SU-DHL-6 (cell line): ENCODE data around the gene INAFM2.

ENCODE experiments used
- H2AFZ ChIP-seq: fragments of 200-600 bp; sonication (generic); 2 replicates; pipeline ENCODE4 v1.6.1; 2014; ENCODE audit warnings: low read depth, mild to moderate bottlenecking, moderate library complexity, mixed read lengths, antibody characterized with exemption, low read length; ENCODE audit not compliant: severe bottlenecking
- H3F3A ChIP-seq: fragments of 200-600 bp; shearing (Covaris generic); 2 replicates; pipeline ENCODE4 v1.6.0; 2016; ENCODE audit warnings: antibody characterized with exemption, mild to moderate bottlenecking; ENCODE audit not compliant: insufficient read depth
- H3K27ac ChIP-seq: fragments of 200-600 bp; sonication (generic); 2 replicates; pipeline ENCODE4 v1.5.1; 2016; ENCODE audit warnings: low read depth, mild to moderate bottlenecking, low read length, moderate library complexity, mixed read lengths
- H3K27me3 ChIP-seq: fragments of 200-600 bp; sonication (generic), shearing (Covaris generic); 2 replicates; pipeline ENCODE4 v1.6.0; 2014; ENCODE audit warnings: mild to moderate bottlenecking, low read length
- H3K36me3 ChIP-seq: fragments of 200-600 bp; sonication (generic); 2 replicates; pipeline ENCODE4 v1.6.1; 2014; ENCODE audit warnings: mild to moderate bottlenecking, low read length, mixed read lengths
- H3K4me2 ChIP-seq: fragments of 300-600, 200-600 bp; shearing (Covaris generic), sonication (generic); 2 replicates; pipeline ENCODE4 v1.6.0; 2014; ENCODE audit warnings: low read length, low read depth, mild to moderate bottlenecking; ENCODE audit not compliant: poor library complexity, severe bottlenecking
- H3K4me3 ChIP-seq: fragments of 200-600 bp; sonication (generic); 2 replicates; pipeline ENCODE4 v1.5.1; 2014; ENCODE audit warnings: antibody characterized with exemption, low read length, mild to moderate bottlenecking, mixed read lengths; ENCODE audit not compliant: insufficient read depth, poor library complexity, severe bottlenecking
- H3K79me2 ChIP-seq: fragments of 200-600 bp; sonication (generic); 2 replicates; pipeline ENCODE4 v1.6.1; 2014; ENCODE audit warnings: mild to moderate bottlenecking, low read length, moderate library complexity; ENCODE audit not compliant: insufficient read depth
- H3K9ac ChIP-seq: fragments of 200-600 bp; sonication (generic); 2 replicates; pipeline ENCODE4 v1.7.0; 2014; ENCODE audit warnings: mild to moderate bottlenecking, low read length
- H3K9me2 ChIP-seq: fragments of 200-600 bp; sonication (generic); replicated peaks from 2 replicates; pipeline ENCODE4 v1.6.1; 2014; ENCODE audit warnings: low read length; ENCODE audit not compliant: insufficient read depth
- H3K9me3 ChIP-seq: fragments of 200-600 bp; sonication (generic); 2 replicates; pipeline ENCODE4 v1.6.1; 2014; ENCODE audit warnings: low read length, mixed read lengths; ENCODE audit not compliant: insufficient read depth
- H4K20me1 ChIP-seq: fragments of 200-600 bp; sonication (generic); 2 replicates; pipeline ENCODE4 v1.6.1; 2014; ENCODE audit warnings: low read depth, mild to moderate bottlenecking, antibody characterized with exemption, low read length, moderate library complexity, mixed read lengths
- EZH2phosphoT487 ChIP-seq: fragments of 200-600 bp; sonication (generic), shearing (Covaris generic); conservative IDR thresholded peaks from 2 replicates; pipeline ENCODE4 v1.6.1; 2018; ENCODE audit warnings: mild to moderate bottlenecking, antibody characterized with exemption, low read length, moderate library complexity, mixed read lengths
- TF ChIP-seq, protein P1 (sequence below): fragments of 200-600 bp; sonication (generic); IDR thresholded peaks from one replicate; pipeline ENCODE4 v1.5.1; 2017; ENCODE audit warnings: antibody characterized with exemption, mild to moderate bottlenecking, low read length, moderate library complexity; ENCODE audit not compliant: insufficient read depth, poor library complexity, severe bottlenecking

Gene INAFM2

DNA sequence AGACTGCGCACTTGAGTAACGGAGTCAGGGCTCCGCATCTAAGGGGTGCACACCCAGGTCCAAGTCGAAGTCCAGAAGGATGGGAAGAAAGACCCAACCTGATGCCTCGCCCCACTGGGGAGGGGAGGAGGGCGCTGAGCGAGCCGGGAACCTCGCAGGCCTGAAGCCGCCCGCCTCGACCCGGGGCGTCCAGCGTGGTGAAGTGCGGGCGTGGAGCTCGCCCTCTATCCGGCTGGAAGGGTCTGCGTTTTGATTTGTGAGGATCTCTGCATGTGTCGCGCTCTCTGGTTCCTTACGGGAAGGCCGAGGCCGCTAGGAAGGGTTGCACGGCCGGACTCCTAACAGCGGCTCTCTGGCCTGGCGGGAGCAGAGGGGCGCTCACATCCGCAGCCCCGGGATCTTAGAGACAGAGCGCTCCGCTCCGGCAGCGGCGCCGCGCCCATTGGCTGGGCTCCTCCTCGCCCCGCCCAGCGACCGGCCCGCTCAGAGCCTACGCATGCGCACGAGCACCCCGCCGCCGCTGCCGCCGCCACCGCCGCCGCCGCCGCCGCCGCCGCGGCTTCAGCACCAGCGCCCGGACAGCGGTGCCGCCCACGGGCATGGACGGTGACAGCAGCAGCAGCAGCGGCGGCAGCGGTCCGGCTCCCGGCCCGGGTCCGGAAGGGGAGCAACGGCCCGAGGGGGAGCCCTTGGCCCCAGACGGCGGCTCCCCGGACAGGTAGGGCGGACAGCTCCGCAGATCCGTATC lies 34.4 kb downstream of the INAFM2 start, which contains the start of gene DISP2:
TSS of gene DISP2 (plus strand) at position 497 of the 748 bp plus-strand sequence. CDS start at position 600, 103 bp downstream.
- Histone ChIP-seq H3F3A (no peaks in the 10 kb centered on the region), H3K4me2 (peak within 1 kb of the TSS; percentile 58), H3K9me3 (no peaks in the 10 kb centered on the region), H3K9me2 (no peaks in the 10 kb centered on the region), H2AFZ (peak within 1 kb of the TSS; percentile 78), H4K20me1 (no peaks in the 10 kb centered on the region), H3K27me3 (no peaks in the 10 kb centered on the region), H3K36me3 (no peaks in the 10 kb centered on the region), H3K79me2 (no peaks in the 10 kb centered on the region), H3K4me3 (peak within 1 kb of the TSS; percentile 78), H3K27ac (no peak within 1 kb of the TSS), H3K9ac (peak within 1 kb of the TSS; percentile 49)
- TF ChIP-seq, protein P1, sequence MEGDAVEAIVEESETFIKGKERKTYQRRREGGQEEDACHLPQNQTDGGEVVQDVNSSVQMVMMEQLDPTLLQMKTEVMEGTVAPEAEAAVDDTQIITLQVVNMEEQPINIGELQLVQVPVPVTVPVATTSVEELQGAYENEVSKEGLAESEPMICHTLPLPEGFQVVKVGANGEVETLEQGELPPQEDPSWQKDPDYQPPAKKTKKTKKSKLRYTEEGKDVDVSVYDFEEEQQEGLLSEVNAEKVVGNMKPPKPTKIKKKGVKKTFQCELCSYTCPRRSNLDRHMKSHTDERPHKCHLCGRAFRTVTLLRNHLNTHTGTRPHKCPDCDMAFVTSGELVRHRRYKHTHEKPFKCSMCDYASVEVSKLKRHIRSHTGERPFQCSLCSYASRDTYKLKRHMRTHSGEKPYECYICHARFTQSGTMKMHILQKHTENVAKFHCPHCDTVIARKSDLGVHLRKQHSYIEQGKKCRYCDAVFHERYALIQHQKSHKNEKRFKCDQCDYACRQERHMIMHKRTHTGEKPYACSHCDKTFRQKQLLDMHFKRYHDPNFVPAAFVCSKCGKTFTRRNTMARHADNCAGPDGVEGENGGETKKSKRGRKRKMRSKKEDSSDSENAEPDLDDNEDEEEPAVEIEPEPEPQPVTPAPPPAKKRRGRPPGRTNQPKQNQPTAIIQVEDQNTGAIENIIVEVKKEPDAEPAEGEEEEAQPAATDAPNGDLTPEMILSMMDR: no peak
- no peak for TF ChIP-seq EZH2phosphoT487

DNA sequence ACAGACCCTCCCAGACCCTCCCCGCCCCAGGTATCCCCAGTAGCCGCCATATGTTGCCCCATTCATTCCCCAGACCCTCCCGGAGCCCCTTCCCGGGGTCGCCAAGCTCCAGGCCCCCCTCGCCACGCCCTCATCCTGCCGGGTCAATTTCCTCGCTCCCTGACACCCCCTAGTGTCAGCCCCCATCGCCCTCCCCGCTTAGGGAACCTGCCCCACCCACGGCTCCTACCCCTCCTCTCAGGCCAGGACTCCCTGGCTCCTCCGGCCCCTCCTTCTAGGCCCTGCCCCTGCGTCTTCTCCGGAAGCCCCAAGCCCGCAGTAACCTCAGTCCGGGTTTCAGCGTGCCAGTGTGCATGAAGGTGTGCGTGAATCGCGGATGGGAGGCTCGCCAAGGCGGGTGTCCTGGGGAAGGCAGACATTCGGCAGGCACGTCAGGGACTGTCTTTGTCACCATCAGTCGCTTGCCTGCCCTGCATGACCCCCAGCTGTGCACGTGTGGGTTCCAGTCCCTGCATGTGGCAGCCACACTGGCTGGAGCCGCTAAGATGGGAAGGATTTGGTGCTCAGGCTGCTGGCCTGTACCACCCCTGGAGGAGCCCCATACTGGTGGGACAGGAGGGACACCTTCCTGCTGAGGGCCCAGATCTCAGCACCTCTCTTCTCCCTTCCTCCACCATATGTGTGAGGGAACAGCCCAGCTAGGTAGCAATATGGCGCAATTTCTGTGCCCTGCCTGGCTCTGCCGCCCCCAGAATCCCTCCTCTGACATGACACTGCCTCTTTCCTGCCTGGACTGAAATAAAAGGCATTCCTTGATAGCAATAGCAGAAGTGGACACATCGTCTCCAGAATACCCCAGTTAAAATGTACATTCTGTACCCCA lies 35.2 kb downstream of the INAFM2 start:
- Histone ChIP-seq H3K4me2 (peak overlapping the region; percentile 58), H3K79me2 (no peaks in the 10 kb centered on the region), H4K20me1 (no peaks in the 10 kb centered on the region), H3K36me3 (no peaks in the 10 kb centered on the region), H3K9ac (peak overlapping the region; percentile 49), H3K27ac (no peak overlapping the region), H3K27me3 (no peaks in the 10 kb centered on the region), H2AFZ (peak overlapping the region; percentile 72), H3F3A (no peaks in the 10 kb centered on the region), H3K4me3 (peak overlapping the region; percentile 78), H3K9me2 (no peaks in the 10 kb centered on the region), H3K9me3 (no peaks in the 10 kb centered on the region)
- TF ChIP-seq, protein P1: peak; percentile 29
- TF ChIP-seq EZH2phosphoT487: no peak

DNA sequence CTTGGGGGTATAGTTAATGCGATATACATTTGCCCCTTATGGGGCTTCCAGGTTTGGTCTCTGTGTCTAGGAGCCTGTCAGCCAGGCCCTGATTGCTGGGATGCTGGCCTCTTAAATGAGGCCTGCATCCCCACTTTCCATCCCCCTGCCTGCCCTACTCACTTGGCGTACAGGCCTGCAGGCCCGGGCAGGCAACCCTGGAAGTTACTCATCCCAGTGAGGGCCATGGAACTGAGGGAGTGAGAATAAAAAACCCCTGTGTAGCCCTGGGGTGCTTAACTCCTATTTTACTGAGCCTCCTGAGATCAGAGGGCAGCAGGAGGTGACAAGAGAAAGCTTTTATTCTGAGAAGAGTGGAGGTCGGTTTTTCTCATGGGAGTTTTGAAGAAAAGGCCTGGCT lies 36.5 kb downstream of the INAFM2 start:
- H3K27me3 ChIP-seq: no peaks in the 10 kb centered on the region
- no peaks in the 10 kb centered on the region for H3K36me3 ChIP-seq
- H2AFZ ChIP-seq: no peak overlapping the region
- H3K79me2 ChIP-seq: no peaks in the 10 kb centered on the region
- no peaks in the 10 kb centered on the region for H3K9me2 ChIP-seq
- no peaks in the 10 kb centered on the region for H3F3A ChIP-seq
- no peak overlapping the region for H3K4me2 ChIP-seq
- H3K27ac ChIP-seq: no peak overlapping the region
- TF ChIP-seq, protein P1: no peak
- TF ChIP-seq EZH2phosphoT487: no peak
- no peaks in the 10 kb centered on the region for H3K9me3 ChIP-seq
- H3K9ac ChIP-seq: no peak overlapping the region
- H3K4me3 ChIP-seq: no peak overlapping the region
- no peaks in the 10 kb centered on the region for H4K20me1 ChIP-seq
